ENCODE data around the gene GRIK1.

Gene GRIK1

GRCh38 chr21:29715089-29715488 lies 224.7 kb downstream of the GRIK1 start:
- DNase-seq = no peak

DNA sequence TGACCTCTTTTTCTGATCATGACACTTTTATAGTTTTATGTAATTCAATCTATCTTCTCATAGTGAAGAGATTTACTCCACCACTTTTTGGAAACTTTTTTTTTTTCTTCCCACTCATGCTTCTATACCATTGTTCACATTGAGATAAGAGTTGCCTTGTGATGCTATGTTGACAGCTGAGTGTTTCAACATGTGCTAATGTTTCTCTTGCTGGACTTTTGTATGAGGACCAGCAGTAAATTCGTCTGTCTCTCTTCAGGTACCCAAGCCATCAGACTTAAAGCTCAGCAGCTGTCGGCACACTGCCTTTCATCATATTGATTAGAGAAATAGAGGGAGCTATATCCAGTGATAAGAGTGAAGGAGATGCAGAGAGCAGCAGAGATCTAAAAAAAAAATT lies 227.0 kb downstream of the GRIK1 start:
- DNase-seq = no peak

GRCh38 chr21:29711236-29711635 lies 228.6 kb downstream of the GRIK1 start:
- no peak for DNase-seq

DNA sequence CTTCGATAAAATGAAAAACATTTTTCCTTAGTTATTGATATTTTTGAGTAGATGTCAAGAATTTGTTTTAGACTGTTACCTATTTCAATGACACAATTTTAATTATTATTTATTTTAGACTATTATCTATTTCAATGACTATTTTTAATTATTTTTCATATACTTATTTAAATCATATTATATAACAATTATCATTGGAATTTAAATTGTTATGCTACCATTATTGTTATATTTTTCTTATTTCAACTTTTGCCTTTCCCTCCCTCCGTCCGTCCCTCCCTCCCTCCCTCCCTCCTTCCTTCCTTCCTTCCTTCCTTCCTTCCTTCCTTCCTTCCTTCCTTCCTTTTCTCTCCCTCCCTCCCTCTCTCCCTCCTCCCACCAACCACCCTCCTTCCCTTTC lies 229.3 kb downstream of the GRIK1 start:
- no peak for DNase-seq

DNA sequence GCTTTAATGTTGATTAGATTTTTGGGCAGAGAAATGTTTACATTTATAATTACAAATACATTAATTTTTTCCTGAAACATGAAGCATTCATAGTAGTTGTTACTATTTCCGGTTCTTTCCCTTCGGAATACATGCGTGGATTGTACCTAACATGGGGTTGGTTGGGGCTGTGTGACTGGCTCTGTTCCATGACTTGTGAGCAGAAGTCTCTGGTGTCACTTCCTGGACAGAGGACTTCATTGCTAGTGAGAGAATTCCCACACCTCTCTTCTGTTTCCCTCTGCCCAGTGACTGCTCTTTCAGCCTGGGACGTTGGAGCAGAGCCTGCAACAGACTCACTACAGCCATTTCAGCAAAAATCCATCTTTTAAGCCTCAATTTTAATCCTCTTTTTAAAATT lies 231.4 kb downstream of the GRIK1 start:
- no peak for DNase-seq

- no peak for DNase-seq
These were observed 235.1 kb downstream of the GRIK1 start for GRCh38 chr21:29704719-29705118.

DNA sequence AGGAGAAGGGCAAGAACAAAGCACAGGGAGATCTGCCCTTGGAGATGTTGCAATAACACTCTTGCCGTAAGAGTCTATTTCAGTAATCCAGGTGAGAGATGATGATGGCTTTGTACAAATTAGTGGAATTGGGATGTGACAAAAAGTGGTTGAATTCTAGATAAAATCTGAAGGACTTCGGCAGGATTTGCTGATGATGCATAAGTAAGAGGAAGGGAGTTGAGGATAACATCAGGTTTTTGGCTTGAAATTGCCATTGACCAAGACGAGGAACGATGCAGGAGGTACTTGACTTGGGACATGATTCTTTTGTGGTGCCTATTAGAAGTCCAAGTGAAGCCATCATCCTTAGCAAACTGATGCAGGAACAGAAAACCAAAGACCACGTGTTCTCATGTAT lies 238.1 kb downstream of the GRIK1 start:
- no peak for DNase-seq

DNA sequence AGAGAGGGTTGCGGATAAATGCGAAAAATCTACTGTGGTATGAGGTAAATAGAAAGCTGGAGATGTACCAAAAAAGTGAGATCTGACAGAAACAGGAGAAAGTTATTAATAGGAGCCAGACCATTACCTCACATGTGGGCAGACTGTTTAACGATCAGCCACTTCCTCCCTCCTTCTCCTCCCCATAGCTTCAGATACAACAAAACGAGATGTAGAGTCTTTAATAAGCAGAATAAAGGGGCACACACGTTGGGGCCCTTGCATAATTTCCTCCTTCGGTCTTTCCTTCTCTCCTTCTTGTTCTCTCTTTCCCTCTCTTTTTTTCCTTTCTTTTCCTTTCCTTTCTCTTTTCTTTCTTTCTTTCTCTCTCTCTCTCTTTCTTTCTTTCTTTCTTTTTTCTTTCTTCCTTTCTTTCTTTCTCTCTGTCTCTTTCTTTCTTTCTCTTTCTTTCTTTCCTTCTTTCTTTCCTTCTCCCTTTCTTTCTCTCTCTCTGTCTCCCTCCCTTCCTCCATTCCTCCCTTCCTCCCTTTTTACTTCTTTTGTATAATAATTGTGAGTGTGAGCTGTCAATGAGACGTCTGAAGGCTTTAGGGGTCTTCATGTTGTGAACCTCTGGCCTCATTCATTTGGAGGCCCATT lies 242.1 kb downstream of the GRIK1 start:
- DNase-seq = peak; percentile 3 to 47 (median 35)

DNA sequence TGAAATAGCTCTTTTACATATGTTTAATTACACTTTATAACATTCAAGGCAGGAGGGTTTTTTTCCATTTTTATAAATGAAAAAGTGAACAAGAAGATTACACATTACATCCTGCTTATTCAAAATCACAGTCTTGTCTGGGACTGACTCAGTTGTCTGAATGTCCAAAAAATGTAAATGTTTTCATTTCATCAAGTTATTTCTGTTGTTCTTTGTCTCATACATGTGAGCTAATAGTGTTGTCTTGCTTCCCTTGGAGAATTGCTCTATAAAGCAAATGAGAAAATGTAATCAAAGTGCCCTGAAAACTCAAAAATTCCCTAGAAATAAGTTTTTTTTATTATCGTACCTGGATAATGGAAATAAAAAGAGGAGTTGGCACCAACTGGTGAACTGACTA lies 242.9 kb downstream of the GRIK1 start:
- DNase-seq = no peak

GRCh38 chr21:29691616-29692491 lies 247.9 kb downstream of the GRIK1 start:
- DNase-seq = no peak

GRCh38 chr21:29689753-29690152 lies 250.0 kb downstream of the GRIK1 start:
- DNase-seq = no peak

GRCh38 chr21:29684106-29684505 lies 255.7 kb downstream of the GRIK1 start:
- DNase-seq = no peak

- no peak for DNase-seq
These were observed 257.0 kb downstream of the GRIK1 start for GRCh38 chr21:29682800-29683199.

DNA sequence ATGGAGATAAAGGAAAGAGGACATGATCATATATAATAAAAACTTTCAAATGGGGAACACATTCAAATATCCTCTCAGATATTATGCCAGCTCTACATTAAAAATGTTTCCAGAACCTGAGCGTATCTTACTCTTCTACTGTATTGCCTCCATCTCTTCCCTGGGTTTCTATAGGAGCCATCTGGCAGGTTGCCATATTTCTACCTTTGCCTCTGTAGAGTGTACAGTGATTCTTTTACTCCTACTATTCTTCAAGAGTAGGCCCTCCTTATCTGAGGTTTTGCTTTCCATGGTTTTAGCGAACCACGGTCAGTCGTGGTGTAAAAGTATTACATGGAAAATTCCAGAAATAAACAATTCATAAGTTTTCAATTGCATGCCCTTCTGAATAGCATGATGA lies 259.5 kb downstream of the GRIK1 start:
- no peak for DNase-seq

DNA sequence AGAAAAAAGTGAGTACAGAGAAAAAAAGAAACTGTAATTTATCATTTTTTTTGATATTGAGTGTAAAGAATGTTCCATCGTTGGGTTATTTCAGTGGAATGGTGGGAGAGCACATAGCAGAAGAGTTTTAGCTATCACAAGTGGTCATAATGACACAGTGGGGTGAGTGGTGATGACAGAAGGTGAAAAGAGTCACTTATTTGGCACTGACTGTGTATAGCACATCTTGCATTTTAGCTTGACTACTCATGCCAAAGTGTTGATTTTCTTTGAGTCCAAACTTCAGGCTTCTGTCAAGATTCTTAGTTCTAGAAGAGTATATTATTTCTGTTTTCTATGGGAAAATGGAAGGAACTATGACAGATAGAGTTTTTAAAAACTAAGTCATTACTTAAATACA lies 261.2 kb downstream of the GRIK1 start:
- no peak for DNase-seq

DNA sequence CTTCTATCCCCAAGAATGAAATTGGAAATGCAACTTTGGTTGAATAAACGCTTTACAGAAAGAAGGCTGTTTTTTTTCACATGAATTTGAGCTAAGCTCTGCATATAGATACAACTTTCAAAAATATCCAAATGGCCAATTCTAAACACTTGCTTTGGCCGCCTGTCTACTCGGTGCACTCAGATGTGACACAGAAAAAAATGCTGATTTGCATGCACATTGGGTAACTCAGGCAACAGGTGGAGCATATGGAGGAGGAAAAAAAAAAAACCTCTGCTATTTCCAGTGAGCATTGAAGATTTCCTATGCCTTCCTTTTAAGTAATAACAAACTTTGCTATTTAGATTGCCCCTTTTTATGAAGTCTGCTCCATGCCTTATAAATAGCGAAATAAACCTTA lies 262.5 kb downstream of the GRIK1 start:
- no peak for DNase-seq

- DNase-seq = no peak
These were observed 263.4 kb downstream of the GRIK1 start for GRCh38 chr21:29676395-29676794.

GRCh38 chr21:29675451-29675850 lies 264.3 kb downstream of the GRIK1 start:
- DNase-seq = no peak

- DNase-seq = no peak
These were observed 265.5 kb downstream of the GRIK1 start for GRCh38 chr21:29674343-29674742.

GRCh38 chr21:29673096-29673610 lies 266.6 kb downstream of the GRIK1 start:
- DNase-seq = no peak

DNA sequence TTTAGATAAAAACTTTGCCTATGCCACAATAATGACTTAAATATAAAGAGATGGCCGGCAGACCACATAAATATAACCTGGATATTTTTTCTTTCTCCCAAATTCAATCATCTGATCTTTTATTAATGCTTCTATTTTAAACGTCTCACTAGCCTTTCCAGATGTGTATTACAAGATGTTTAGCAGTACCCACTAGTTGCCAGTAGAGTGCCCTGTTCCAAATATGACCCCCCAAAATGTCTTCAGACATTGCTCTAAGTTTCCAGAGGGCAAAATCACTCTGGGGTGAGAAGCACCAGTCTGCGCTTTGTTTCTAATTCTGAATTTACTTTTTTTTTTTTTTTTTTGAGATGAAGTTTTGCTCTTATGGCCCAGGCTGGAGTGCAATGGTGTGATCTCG lies 268.1 kb downstream of the GRIK1 start:
- DNase-seq = no peak

DNA sequence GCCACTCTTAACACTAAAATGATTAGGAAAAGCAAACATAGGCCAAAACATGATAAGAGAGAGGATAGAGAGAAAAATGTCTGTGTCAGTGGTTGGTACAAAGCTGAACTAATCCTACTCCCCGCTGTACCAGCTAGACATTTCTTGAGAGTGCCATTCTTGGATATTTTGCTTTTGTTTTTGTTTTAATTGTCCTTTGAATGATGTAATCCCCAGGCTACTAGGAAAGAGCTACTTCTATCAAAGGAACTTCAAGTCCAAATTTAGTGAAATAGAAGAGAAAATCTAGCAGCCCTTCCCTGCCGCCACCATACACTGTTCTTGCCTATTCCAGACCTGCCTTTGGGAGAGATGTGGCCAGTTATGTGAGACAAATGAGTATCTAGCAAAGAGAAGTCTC lies 269.6 kb downstream of the GRIK1 start:
- DNase-seq = no peak

DNA sequence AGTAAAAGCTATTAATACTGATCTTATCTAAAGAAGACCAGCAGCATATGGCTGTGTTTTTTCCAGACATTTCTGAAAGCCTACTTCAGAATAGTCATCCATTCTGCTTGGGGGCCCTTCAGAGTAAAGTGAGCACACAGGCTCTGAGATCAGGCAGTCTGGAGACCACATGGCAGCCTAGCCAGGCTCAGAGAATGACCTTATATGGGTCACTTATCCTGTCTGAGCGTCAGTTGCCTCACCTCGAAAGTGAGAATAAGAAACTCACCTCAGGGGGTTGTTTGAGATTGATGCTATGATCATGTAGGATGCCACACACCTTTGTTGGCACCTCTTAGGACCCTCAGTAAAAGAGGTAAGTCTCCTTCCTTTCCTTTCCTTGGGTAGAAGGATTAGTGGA lies 270.4 kb downstream of the GRIK1 start:
- no peak for DNase-seq

- peak; percentile 21 to 67 (median 48) for DNase-seq
These were observed 272.1 kb downstream of the GRIK1 start for GRCh38 chr21:29667651-29668050.
